Measurements from ENCODE around the gene PRSS50. TPM values are rescaled to one million over a fixed set of nuclear protein-coding genes. Genes with fewer than 3 reads are reported as not detected.
"Not testable (repeated sequence)": the region's sequence is repeated elsewhere in the genome, so short reads cannot be mapped to it uniquely, and the experiment has no call there.

PRSS50 gene
- total RNA-seq, 1 donor from 2014 or later: not detected

DNA sequence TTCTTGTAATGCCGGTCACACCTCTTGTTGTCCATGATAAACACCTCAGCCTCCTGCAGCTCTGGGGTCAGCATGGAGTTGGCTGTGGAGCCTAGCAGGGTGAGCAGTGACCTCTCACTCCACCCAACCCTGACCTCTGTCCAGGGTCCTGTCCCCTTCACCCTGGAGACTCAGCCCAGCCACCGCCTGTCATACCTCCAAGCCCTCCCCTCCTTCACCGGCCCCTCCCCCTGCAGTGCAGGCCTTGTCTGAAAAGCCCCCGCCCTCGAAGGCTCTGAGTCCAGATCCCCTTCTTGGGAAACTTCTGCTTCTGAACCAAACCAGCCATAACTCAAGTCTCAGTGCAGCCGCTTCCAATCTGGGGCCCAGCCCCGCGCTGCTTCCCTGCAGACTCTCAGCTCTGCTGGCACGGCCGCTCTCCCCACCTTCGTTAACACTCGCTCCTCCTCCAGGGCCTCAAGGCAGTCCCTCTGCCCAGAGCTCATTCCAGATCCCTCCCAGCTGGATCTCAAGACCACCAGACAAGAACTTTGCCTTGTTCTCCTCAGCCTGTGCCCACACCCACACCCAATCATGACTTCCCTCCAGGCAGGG lies 25.4 kb upstream of the PRSS50 start:
- Histone ChIP-seq H3K9me3 (no peaks in the 10 kb centered on the region), H3K27me3 (no peaks in the 10 kb centered on the region), H3K27ac (no peak overlapping the region), H3K36me3 (no peaks in the 10 kb centered on the region), H3K4me1 (no peaks in the 10 kb centered on the region), H3K4me3 (no peak overlapping the region)
- intact Hi-C loops (cut with DNase I): no loop called here
- TF ChIP-seq, protein P1, sequence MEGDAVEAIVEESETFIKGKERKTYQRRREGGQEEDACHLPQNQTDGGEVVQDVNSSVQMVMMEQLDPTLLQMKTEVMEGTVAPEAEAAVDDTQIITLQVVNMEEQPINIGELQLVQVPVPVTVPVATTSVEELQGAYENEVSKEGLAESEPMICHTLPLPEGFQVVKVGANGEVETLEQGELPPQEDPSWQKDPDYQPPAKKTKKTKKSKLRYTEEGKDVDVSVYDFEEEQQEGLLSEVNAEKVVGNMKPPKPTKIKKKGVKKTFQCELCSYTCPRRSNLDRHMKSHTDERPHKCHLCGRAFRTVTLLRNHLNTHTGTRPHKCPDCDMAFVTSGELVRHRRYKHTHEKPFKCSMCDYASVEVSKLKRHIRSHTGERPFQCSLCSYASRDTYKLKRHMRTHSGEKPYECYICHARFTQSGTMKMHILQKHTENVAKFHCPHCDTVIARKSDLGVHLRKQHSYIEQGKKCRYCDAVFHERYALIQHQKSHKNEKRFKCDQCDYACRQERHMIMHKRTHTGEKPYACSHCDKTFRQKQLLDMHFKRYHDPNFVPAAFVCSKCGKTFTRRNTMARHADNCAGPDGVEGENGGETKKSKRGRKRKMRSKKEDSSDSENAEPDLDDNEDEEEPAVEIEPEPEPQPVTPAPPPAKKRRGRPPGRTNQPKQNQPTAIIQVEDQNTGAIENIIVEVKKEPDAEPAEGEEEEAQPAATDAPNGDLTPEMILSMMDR (IDR thresholded peaks at IDR 0.05): no peak
- DNase-seq (ENCODE audit: low spot score in 2 of 2): no peak

DNA sequence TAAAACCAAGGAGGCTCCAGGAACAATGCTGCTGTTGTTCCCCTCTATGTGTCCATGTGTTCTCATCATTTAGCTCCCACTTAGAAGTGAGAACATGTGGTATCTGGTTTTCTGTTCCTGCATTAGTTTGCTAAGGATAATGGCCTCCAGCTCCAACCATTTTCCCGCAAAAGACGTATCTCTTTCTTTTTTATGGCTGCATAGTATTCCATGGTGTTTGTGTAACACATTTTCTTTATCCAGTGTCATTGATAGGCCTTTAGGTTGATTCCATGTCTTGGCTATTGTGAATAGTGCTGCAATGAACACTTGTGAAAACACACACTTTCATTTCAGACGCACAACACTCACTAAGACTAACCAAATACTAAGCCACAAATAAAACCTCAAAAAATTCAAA lies 21.9 kb upstream of the PRSS50 start:
- H3K36me3 ChIP-seq; intact Hi-C loops (cut with DNase I); H3K27me3 ChIP-seq; H3K9me3 ChIP-seq; H3K4me1 ChIP-seq; H3K4me3 ChIP-seq; DNase-seq (ENCODE audit: low spot score in 2 of 2); H3K27ac ChIP-seq: not testable (repeated sequence)

DNA sequence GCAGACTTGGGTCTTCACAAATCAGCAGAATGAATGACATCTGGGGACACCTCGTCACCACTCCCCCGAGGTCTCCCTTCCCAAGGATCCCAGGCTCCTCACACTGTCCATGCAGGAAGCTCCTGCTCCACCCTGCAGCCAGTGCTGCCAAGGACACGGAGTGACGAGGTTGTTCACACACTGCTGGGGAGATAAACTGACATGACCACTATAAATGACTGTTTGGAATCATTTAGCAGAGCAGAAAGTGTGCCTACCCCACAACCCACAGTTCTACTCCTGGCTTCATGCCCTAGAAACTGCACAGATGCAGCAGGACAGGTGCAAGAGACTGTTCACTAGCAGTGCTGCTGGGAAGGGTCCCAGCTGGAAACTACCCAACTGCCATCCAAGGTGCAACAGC lies 19.7 kb upstream of the PRSS50 start:
- no peak overlapping the region for H3K4me3 ChIP-seq
- no peak overlapping the region for H3K27ac ChIP-seq
- H3K9me3 ChIP-seq: no peaks in the 10 kb centered on the region
- intact Hi-C loops (cut with DNase I): no loop called here
- no peaks in the 10 kb centered on the region for H3K4me1 ChIP-seq
- no peak for DNase-seq (ENCODE audit: low spot score in 2 of 2)
- no peaks in the 10 kb centered on the region for H3K36me3 ChIP-seq
- H3K27me3 ChIP-seq: no peaks in the 10 kb centered on the region
- TF ChIP-seq, protein P1 (IDR thresholded peaks at IDR 0.05): no peak

DNA sequence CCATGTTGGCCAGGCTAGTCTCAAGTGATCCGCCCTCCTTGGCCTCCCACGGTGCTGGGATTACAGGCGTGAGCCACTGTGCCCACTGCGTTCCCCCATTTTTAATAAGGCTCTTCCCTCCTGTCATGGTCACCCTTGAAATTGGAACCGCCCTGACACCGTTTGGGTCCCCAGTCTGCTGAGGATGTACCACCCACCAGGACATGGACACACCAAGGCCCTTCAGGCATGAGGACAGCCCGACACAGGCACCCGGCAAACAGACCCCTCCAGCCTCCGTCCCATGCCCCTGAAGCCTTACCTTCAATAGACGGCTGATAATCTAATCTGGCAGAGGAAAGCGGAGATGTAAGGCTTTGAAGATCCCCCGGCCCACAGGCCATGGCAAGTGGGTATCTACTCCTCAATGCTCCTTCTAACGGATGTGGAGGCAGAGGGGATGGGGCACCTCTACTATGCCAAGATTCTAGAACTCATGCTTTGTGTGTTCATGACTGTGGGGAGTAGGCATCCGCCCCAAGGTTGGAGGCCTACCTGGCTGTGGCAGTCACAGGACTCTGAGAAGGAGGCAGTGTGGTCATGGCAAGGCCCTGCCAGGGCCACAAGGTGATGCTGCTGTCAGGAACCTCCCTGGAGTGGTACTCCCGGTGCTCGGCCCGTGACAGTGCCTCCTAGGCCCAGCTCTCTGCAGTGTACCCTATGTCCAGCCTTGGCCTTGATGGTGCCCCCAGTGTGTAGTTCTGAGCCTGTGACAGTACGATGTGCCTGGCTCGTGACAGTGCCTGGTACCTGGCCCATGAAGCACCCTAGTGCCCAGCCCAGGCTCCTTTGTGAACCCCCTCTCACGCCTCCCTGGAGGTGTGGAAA lies 18.6 kb upstream of the PRSS50 start:
- DNase-seq (ENCODE audit: low spot score in 2 of 2): no peak
- Histone ChIP-seq H3K27ac (no peak overlapping the region), H3K27me3 (no peaks in the 10 kb centered on the region), H3K36me3 (no peaks in the 10 kb centered on the region), H3K9me3 (no peaks in the 10 kb centered on the region), H3K4me3 (no peak overlapping the region), H3K4me1 (no peaks in the 10 kb centered on the region)
- intact Hi-C loops (cut with DNase I): no loop called here
- TF ChIP-seq, protein P1 (IDR thresholded peaks at IDR 0.05): no peak

DNA sequence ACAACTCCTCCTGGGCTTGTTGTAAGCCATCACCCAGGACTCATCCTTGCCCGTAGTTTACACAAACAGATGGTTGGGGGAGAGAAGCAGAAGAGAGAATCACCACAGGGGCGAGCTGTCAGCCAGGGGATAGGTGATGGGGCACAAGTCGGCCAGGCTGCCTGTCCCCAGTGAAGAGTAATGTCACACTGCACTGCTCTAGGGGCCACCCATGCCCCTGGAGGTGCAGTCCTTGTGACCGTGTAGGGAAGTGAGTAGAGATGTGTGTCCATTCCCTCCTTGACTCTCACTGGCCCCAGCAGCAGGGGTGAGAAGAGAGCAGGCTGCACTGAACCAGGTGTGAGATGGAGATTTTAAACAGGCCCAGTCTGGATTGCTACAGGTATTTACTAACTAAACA lies 17.1 kb upstream of the PRSS50 start:
- H3K27me3 ChIP-seq: no peaks in the 10 kb centered on the region
- no peaks in the 10 kb centered on the region for H3K36me3 ChIP-seq
- no peak overlapping the region for H3K27ac ChIP-seq
- H3K4me3 ChIP-seq: no peak overlapping the region
- intact Hi-C loops (cut with DNase I): no loop called here
- DNase-seq (ENCODE audit: low spot score in 2 of 2): no peak
- no peaks in the 10 kb centered on the region for H3K4me1 ChIP-seq
- TF ChIP-seq, protein P1 (IDR thresholded peaks at IDR 0.05): no peak
- no peaks in the 10 kb centered on the region for H3K9me3 ChIP-seq

DNA sequence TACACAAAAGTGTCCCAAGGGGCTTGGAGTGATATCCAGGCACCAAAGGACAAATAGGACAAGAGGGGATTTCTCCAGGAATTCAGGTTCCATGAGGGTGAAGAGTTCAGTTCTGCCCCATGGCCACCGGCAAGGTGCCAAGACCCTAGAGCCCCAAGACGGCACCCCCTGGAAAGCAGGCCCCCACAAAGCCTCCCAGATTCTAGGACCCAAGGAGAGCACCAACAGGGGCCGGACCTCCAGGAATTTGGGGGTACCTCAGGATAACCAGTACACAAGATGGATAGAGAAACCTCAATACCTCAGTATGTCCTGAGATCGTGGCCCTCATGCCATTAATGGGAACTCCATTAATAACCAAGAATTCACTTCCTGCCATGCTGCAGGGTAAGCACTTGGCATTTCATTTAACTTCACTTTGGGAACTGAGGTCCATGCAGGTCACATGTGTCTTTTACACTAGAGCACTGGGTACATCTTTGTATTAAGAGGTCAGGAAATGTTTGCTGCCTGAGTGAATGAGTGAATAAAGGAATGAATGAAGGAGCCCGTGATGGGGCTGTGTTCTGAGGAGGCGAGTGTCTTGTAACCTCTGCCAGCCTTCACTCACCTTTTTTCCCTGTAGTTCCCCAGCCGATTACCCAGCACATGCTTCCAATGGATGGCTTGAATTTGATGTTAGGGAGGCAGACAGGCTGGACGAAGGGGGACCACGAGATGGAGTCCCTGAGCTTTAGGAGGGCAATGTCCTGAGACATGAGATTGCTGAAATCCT lies 15.5 kb upstream of the PRSS50 start:
- H3K4me1 ChIP-seq: no peaks in the 10 kb centered on the region
- intact Hi-C loops (cut with DNase I): no loop called here
- no peaks in the 10 kb centered on the region for H3K36me3 ChIP-seq
- H3K27ac ChIP-seq: no peak overlapping the region
- no peak for DNase-seq (ENCODE audit: low spot score in 2 of 2)
- H3K4me3 ChIP-seq: no peak overlapping the region
- H3K9me3 ChIP-seq: no peaks in the 10 kb centered on the region
- no peaks in the 10 kb centered on the region for H3K27me3 ChIP-seq
- TF ChIP-seq, protein P1 (IDR thresholded peaks at IDR 0.05): no peak
